Parathyroid adenoma (tissue), 2 donors: ENCODE data around the gene KRT222.

Source experiments
- H2AFZ ChIP-seq: fragments of 300-600 bp; sonication (generic); one replicate; pipeline ENCODE4 v1.7.0; 2017; ENCODE audit warnings: antibody characterized with exemption, mild to moderate bottlenecking
- H3K27ac ChIP-seq: fragments of 300-600 bp; sonication (generic); one replicate; pipeline ENCODE4 v1.7.0; 2017
- H3K27me3 ChIP-seq: fragments of 300-600 bp; sonication (generic); one replicate; pipeline ENCODE4 v1.7.0; 2017; ENCODE audit warnings: low read length; ENCODE audit not compliant: control insufficient read depth, insufficient read depth
- H3K36me3 ChIP-seq: fragments of 300-600 bp; sonication (generic); one replicate; pipeline ENCODE4 v1.7.0; 2017; ENCODE audit warnings: low read length; ENCODE audit not compliant: control insufficient read depth, insufficient read depth
- H3K4me1 ChIP-seq: fragments of 300-600 bp; sonication (generic); one replicate; pipeline ENCODE4 v1.7.0; 2017; ENCODE audit warnings: control low read depth
- H3K4me2 ChIP-seq: fragments of 300-600 bp; sonication (generic); one replicate; pipeline ENCODE4 v1.7.0; 2017; ENCODE audit warnings: low read length
- H3K4me3 ChIP-seq: fragments of 300-600 bp; sonication (generic); one replicate; pipeline ENCODE4 v1.7.0; 2017; ENCODE audit warnings: low read depth, low read length
- H3K79me2 ChIP-seq: fragments of 300-600 bp; sonication (generic); one replicate; pipeline ENCODE4 v1.7.0; 2017; ENCODE audit warnings: control low read depth
- H3K9ac ChIP-seq: fragments of 300-600 bp; sonication (generic); one replicate; pipeline ENCODE4 v1.7.0; 2017; ENCODE audit warnings: mild to moderate bottlenecking
- H3K9me3 ChIP-seq: fragments of 300-600 bp; sonication (generic); one replicate; pipeline ENCODE4 v1.7.0; 2017; ENCODE audit warnings: low read length; ENCODE audit not compliant: control insufficient read depth
- TF ChIP-seq, protein P1 (sequence below): fragments of 300-600 bp; sonication (generic); IDR thresholded peaks from one replicate; pipeline ENCODE4 v1.7.0; 2017; ENCODE audit warnings: antibody characterized with exemption, mild to moderate bottlenecking
- donor health status: primary hyperparathyroidism.

The KRT222 gene

GRCh38 chr17:40680998-40681397 is 16.0 kb upstream of the KRT222 start:
- Histone ChIP-seq H3K4me1 (no peaks in the 10 kb centered on the region), H3K27ac (no peak overlapping the region), H3K36me3 (no peaks in the 10 kb centered on the region), H3K27me3 (no peaks in the 10 kb centered on the region), H3K4me3 (no peak overlapping the region), H3K9ac (no peak overlapping the region), H3K79me2 (no peaks in the 10 kb centered on the region), H3K4me2 (no peak overlapping the region), H3K9me3 (no peaks in the 10 kb centered on the region), H2AFZ (no peak overlapping the region)
- TF ChIP-seq, protein P1, sequence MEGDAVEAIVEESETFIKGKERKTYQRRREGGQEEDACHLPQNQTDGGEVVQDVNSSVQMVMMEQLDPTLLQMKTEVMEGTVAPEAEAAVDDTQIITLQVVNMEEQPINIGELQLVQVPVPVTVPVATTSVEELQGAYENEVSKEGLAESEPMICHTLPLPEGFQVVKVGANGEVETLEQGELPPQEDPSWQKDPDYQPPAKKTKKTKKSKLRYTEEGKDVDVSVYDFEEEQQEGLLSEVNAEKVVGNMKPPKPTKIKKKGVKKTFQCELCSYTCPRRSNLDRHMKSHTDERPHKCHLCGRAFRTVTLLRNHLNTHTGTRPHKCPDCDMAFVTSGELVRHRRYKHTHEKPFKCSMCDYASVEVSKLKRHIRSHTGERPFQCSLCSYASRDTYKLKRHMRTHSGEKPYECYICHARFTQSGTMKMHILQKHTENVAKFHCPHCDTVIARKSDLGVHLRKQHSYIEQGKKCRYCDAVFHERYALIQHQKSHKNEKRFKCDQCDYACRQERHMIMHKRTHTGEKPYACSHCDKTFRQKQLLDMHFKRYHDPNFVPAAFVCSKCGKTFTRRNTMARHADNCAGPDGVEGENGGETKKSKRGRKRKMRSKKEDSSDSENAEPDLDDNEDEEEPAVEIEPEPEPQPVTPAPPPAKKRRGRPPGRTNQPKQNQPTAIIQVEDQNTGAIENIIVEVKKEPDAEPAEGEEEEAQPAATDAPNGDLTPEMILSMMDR = no peak

- TF ChIP-seq, protein P1 = no peak
- no peak overlapping the region for H3K27ac ChIP-seq
- no peaks in the 10 kb centered on the region for H3K36me3 ChIP-seq
- H3K27me3 ChIP-seq = no peaks in the 10 kb centered on the region
- H3K9me3 ChIP-seq = no peaks in the 10 kb centered on the region
- no peaks in the 10 kb centered on the region for H3K79me2 ChIP-seq
- no peak overlapping the region for H3K4me2 ChIP-seq
- H3K9ac ChIP-seq = no peak overlapping the region
- no peak overlapping the region for H3K4me3 ChIP-seq
- H3K4me1 ChIP-seq = no peaks in the 10 kb centered on the region
- no peak overlapping the region for H2AFZ ChIP-seq
Measured at GRCh38 chr17:40679523-40679907, 14.5 kb upstream of the KRT222 start.

- Histone ChIP-seq H3K27me3 (no peaks in the 10 kb centered on the region), H3K4me3 (no peak overlapping the region), H3K27ac (no peak overlapping the region), H3K4me2 (no peak overlapping the region), H3K9ac (no peak overlapping the region), H3K79me2 (no peaks in the 10 kb centered on the region), H3K4me1 (no peaks in the 10 kb centered on the region), H2AFZ (no peak overlapping the region), H3K9me3 (no peaks in the 10 kb centered on the region), H3K36me3 (no peaks in the 10 kb centered on the region)
- TF ChIP-seq, protein P1 = no peak
Measured at GRCh38 chr17:40678902-40679522, 14.0 kb upstream of the KRT222 start.

DNA sequence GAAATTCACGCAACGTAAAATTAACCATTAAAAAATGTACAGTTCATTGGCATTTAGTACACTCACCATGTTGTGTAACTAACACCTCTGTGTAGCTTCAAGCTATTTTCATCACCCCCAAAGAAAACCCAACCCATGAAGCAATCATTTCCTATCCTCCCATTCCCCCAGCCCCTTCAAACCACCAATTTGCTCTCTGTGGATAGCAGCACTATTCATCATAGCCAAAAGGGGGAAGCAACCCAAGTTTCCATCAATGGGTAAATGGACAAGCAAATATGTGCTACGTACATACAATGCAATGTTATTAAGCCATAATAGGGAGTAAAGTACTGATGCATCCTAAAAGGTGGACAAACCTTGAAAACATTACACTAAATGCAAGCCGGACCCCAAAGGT is 10.9 kb upstream of the KRT222 start:
- H3K27me3 ChIP-seq = no peaks in the 10 kb centered on the region
- no peak overlapping the region for H3K4me2 ChIP-seq
- H3K4me3 ChIP-seq = no peak overlapping the region
- TF ChIP-seq, protein P1 = no peak
- no peak overlapping the region for H3K27ac ChIP-seq
- no peaks in the 10 kb centered on the region for H3K36me3 ChIP-seq
- H3K9me3 ChIP-seq = no peaks in the 10 kb centered on the region
- no peaks in the 10 kb centered on the region for H3K79me2 ChIP-seq
- H3K9ac ChIP-seq = no peak overlapping the region
- no peaks in the 10 kb centered on the region for H3K4me1 ChIP-seq
- no peak overlapping the region for H2AFZ ChIP-seq

DNA sequence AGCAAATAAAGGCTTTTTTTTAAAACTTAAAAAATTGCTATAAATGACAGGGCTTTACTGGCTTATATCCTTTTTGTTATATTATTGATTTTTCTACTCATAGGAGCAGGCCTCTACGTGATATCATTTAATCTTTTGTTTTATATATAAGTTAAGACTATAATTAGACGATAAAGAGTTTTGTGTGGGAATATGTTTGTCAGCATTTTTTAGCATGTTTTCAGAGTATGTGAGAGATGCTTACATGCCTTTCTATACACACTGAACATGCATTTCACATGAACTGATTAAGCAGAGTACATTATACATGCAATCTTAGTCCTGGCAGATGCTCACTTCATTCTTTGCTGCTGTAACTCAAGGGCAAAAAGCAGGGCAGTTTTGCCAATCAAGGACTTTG is 7.7 kb upstream of the KRT222 start:
- no peaks in the 10 kb centered on the region for H3K9me3 ChIP-seq
- H3K27ac ChIP-seq = no peak overlapping the region
- H3K79me2 ChIP-seq = no peaks in the 10 kb centered on the region
- H3K36me3 ChIP-seq = no peaks in the 10 kb centered on the region
- no peak overlapping the region for H3K9ac ChIP-seq
- no peak overlapping the region for H2AFZ ChIP-seq
- H3K27me3 ChIP-seq = no peaks in the 10 kb centered on the region
- no peak overlapping the region for H3K4me3 ChIP-seq
- H3K4me1 ChIP-seq = no peaks in the 10 kb centered on the region
- no peak overlapping the region for H3K4me2 ChIP-seq
- TF ChIP-seq, protein P1 = no peak
